HT1080 (cell line): Measurements from ENCODE around the gene COL25A1. TPM values are rescaled to one million over a fixed set of nuclear protein-coding genes. Genes with fewer than 3 reads are reported as not detected.

Source experiments
- DNase-seq: peaks from one replicate; pipeline ENCODE4 v3.0.0-alpha.2; 2015; ENCODE audit warnings: low read depth
- total RNA-seq: library from RNA; depleted of rRNA; stranded (reverse); fragments of >200 nt; shearing (Covaris generic); gene quantifications from 2 replicates; pipeline ENCODE4 v1.2.3, GENCODE V29; 2014

COL25A1 gene
- total RNA-seq, 1 experiment from 2014 or later: 0.06 TPM

- peak; percentile 44 for DNase-seq
These were observed 8.5 kb downstream of the COL25A1 start for GRCh38 chr4:109294006-109294405.

GRCh38 chr4:109291707-109292238, 10.7 kb downstream of the COL25A1 start:
- DNase-seq: no peak

GRCh38 chr4:109290918-109291317, 11.5 kb downstream of the COL25A1 start:
- no peak for DNase-seq

- DNase-seq: no peak
These were observed 23.8 kb downstream of the COL25A1 start for GRCh38 chr4:109278594-109279031.

- no peak for DNase-seq
These were observed 25.9 kb downstream of the COL25A1 start for GRCh38 chr4:109276482-109277095.

- no peak for DNase-seq
These were observed 27.3 kb downstream of the COL25A1 start for GRCh38 chr4:109275066-109275745.

GRCh38 chr4:109266891-109267290, 35.6 kb downstream of the COL25A1 start:
- no peak for DNase-seq

GRCh38 chr4:109266236-109266635, 36.2 kb downstream of the COL25A1 start:
- no peak for DNase-seq

- no peak for DNase-seq
These were observed 38.7 kb downstream of the COL25A1 start for GRCh38 chr4:109263721-109264120.

GRCh38 chr4:109256818-109257217, 45.6 kb downstream of the COL25A1 start:
- no peak for DNase-seq

- DNase-seq: no peak
These were observed 47.6 kb downstream of the COL25A1 start for GRCh38 chr4:109254845-109255244.

GRCh38 chr4:109251396-109251795, 51.1 kb downstream of the COL25A1 start:
- peak; percentile 47 for DNase-seq

GRCh38 chr4:109248322-109248900, 54.0 kb downstream of the COL25A1 start:
- DNase-seq: no peak

- DNase-seq: no peak
These were observed 58.6 kb downstream of the COL25A1 start for GRCh38 chr4:109243871-109244270.

- no peak for DNase-seq
These were observed 63.7 kb downstream of the COL25A1 start for GRCh38 chr4:109238746-109239145.

GRCh38 chr4:109235683-109236082, 66.8 kb downstream of the COL25A1 start:
- no peak for DNase-seq

- no peak for DNase-seq
These were observed 67.9 kb downstream of the COL25A1 start for GRCh38 chr4:109234596-109234995.

- DNase-seq: no peak
These were observed 68.9 kb downstream of the COL25A1 start for GRCh38 chr4:109233570-109233969.

- DNase-seq: no peak
These were observed 69.8 kb downstream of the COL25A1 start for GRCh38 chr4:109232681-109233080.

GRCh38 chr4:109231331-109231730, 71.1 kb downstream of the COL25A1 start:
- DNase-seq: no peak

GRCh38 chr4:109229028-109229427, 73.4 kb downstream of the COL25A1 start:
- DNase-seq: no peak

- no peak for DNase-seq
These were observed 84.2 kb downstream of the COL25A1 start for GRCh38 chr4:109218288-109218687.
